H1 (cell line): Measurements from ENCODE around the gene POLE4. TPM values are rescaled to one million over a fixed set of nuclear protein-coding genes. Genes with fewer than 3 reads are reported as not detected.

Experiments used
- EP300 ChIP-seq, 2 experiments: IDR thresholded peaks; 1 replicate in 1 of 2; 2 replicates in 1 of 2; pipeline ENCODE4 v1.6.1; 2011 to 2012; ENCODE audit warnings: low read depth in 2 of 2, low read length in 2 of 2, mild to moderate bottlenecking in 2 of 2, borderline replicate concordance in 1 of 2, inconsistent platforms in 1 of 2, moderate library complexity in 1 of 2
- POLR2A ChIP-seq, 2 experiments: IDR thresholded peaks; 1 replicate in 1 of 2; 2 replicates in 1 of 2; pipeline ENCODE4 v1.6.1; 2011; ENCODE audit warnings: low read depth in 2 of 2, low read length in 2 of 2, mild to moderate bottlenecking in 2 of 2; ENCODE audit errors: control extremely low read depth in 1 of 2
- SIX5 ChIP-seq: IDR thresholded peaks from 2 replicates; pipeline ENCODE4 v1.6.1; 2011; ENCODE audit warnings: mild to moderate bottlenecking, low read depth, low read length
- TAF1 ChIP-seq: IDR thresholded peaks from 2 replicates; pipeline ENCODE4 v1.6.1; 2011; ENCODE audit warnings: mild to moderate bottlenecking, low read depth, low read length
- USF2 ChIP-seq: IDR thresholded peaks from 2 replicates; pipeline ENCODE4 v1.6.1; 2011; ENCODE audit warnings: low read length, improper control_type of control experiment
- polyA plus RNA-seq, 7 experiments: library from polyadenylated mRNA; depleted of rRNA in 3 of 7; stranded (reverse) in 5 of 7; unstranded in 2 of 7; fragments of >200 nt in 5 of 7; fragments of 200-250 nt in 2 of 7; gene quantifications; 1 replicate in 5 of 7; 2 replicates in 1 of 7; 4 replicates in 1 of 7; pipeline versions ENCODE4 v1.2.1 to v1.2.3, GENCODE V29; 2011 to 2013; ENCODE audit warnings: missing spikeins in 2 of 7, mixed read lengths in 2 of 7
- total RNA-seq: library from RNA; stranded (reverse); fragmentation: NEBNext Ultra II Directional; extraction: Animal tissue kit (Norgen Biotek cat#: 25700); gene quantifications from 2 replicates; pipeline ENCODE4 v1.2.1, GENCODE V29; 2021

POLE4 gene
- total and polyA plus RNA-seq, 2 of the 8 experiments (the other 6 are each of a cell fraction or from before 2014, with no cell fraction given): 16.7 to 44.7 TPM

- TF ChIP-seq USF2 (no peak), POLR2A (IDR thresholded peaks at IDR 0.05; ENCODE audit: control extremely low read depth in 1 of 2, low read depth in 2 of 2, low read length in 2 of 2) (no peak), SIX5 (no peak), TAF1 (no peak), EP300 (IDR thresholded peaks at IDR 0.05; ENCODE audit: borderline replicate concordance in 1 of 2, low read depth in 2 of 2, low read length in 2 of 2) (no peak)
Measured at GRCh38 chr2:75007061-75007460, 48.6 kb downstream of the POLE4 start (continued).
